AG10803 (cell line): Measurements from ENCODE around the gene SMYD2.
A peak's percentile ranks its signal among the peaks of the same experiment; 100 is the strongest.

ENCODE experiments used
- DNase-seq: peaks from one replicate; pipeline ENCODE4 v3.0.0; 2010; ENCODE audit warnings: low read depth
- H3K4me3 ChIP-seq: 2 replicates; pipeline ENCODE4 v1.5.1; 2011; ENCODE audit warnings: mild to moderate bottlenecking, low read length, control low read depth
- CTCF ChIP-seq: conservative IDR thresholded peaks from 2 replicates; pipeline ENCODE4 v1.5.1; 2011; ENCODE audit warnings: mild to moderate bottlenecking, low read length, control low read depth, inconsistent platforms

Gene SMYD2

GRCh38 chr1:214260561-214261205 lies 20.3 kb upstream of the SMYD2 start:
- no peak overlapping the region for H3K4me3 ChIP-seq
- no peak for DNase-seq
- TF ChIP-seq CTCF = no peak

- peak; percentile 96 for TF ChIP-seq CTCF
- peak; percentile 64 for DNase-seq
- H3K4me3 ChIP-seq = peak overlapping the region; percentile 21
Observed at GRCh38 chr1:214261206-214262123, 19.5 kb upstream of the SMYD2 start.

- peak; percentile 51 for DNase-seq
- no peak overlapping the region for H3K4me3 ChIP-seq
- no peak for TF ChIP-seq CTCF
Observed at GRCh38 chr1:214264196-214264595, 16.8 kb upstream of the SMYD2 start.

- no peak for DNase-seq
- H3K4me3 ChIP-seq = no peak overlapping the region
- TF ChIP-seq CTCF = no peak
Observed at GRCh38 chr1:214264976-214265375, 16.0 kb upstream of the SMYD2 start.

GRCh38 chr1:214270097-214270650 lies 10.8 kb upstream of the SMYD2 start:
- TF ChIP-seq CTCF = no peak
- DNase-seq = peak; percentile 61
- H3K4me3 ChIP-seq = no peak overlapping the region

GRCh38 chr1:214271174-214271858 lies 9.6 kb upstream of the SMYD2 start:
- H3K4me3 ChIP-seq = no peak overlapping the region
- no peak for TF ChIP-seq CTCF
- DNase-seq = no peak
